Measurements from ENCODE around the gene CLCN1.
A peak's percentile ranks its signal among the peaks of the same experiment; 100 is the strongest.

Gene CLCN1

DNA sequence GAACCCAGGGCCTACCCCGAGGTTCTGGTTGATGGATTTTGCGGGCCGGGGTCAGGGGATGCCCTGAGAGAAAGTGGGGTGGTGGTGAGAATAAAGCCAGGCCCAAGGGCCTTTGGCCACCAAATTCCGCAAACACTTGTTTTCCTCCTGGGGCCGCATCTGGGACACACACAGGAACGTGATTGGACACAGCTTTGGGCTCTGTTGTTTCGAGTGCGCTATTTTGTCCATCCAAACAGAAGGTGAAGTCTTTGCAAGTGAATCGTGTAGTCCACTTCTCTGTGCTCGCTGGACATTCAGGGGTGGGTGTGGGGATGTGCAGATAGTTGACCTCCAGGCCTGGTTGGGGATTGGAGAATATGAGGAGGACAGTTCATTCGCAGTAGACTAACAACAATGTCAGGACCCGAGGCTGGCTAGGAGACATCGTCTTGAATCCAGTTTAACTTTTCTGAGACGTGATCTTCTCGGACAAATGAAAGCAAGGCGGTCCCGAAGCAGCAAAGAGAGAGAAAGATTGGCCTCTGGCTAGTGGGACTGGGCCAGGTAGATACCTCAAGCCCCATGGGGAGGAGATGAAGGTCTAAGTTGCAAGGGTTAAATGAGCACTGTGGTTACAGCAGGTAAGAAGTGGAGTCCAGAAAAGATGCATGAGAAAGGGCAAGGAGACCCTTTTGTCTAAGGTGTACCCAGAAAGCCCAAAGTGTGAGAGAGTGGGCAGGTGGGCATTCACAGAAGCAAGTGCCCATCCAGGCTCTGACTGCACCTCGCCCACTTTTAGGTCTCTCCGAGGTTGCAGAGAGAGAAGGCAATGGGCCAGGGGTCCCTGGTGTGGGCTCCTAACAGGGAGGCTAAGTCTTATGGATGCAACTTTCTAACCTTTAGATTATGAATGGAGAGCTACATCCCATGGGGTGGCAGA is 47.4 kb downstream of the CLCN1 start:
- DNase-seq (ENCODE audit: low read depth, low spot score), result no peak

DNA sequence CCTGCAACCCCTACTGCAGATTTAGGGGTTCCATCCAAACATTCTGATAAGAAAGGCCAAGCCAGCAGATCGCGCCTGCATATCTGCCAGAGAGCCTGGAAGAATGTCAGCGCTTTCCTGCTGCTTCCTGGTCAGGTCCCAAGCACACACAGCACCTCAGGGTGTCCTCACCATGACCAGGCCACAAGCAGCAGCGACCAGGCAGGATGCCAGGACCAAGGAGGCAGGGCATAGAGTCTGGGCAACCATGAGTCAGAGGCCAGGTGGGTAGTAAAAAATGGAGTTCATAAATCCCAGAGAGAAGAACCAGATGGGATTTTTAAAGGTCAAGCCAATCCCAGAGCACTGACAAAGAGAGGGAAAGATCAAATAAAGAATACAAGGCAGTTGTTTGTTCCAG is 52.1 kb downstream of the CLCN1 start:
- DNase-seq (ENCODE audit: low read depth, low spot score), result no peak

DNA sequence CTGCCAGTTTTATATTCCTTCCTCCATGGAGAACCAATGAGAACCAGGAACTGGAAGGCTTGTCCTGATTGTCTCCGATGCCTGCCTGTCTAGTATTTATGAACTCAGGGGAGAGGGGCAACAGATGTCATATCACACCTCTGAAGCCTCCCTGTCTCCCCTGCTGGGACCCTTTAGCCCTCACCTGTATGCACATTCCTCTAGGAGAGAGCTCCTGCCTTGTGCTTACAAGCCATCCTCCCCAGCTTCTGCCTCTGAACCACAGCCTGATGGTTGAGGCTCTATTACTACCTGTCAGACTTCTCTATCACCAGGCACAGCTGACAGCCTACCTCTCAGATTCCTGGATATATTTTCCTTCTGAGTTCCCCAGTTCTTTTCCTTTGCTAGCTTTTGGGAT is 52.5 kb downstream of the CLCN1 start:
- DNase-seq (ENCODE audit: low read depth, low spot score), result no peak

DNA sequence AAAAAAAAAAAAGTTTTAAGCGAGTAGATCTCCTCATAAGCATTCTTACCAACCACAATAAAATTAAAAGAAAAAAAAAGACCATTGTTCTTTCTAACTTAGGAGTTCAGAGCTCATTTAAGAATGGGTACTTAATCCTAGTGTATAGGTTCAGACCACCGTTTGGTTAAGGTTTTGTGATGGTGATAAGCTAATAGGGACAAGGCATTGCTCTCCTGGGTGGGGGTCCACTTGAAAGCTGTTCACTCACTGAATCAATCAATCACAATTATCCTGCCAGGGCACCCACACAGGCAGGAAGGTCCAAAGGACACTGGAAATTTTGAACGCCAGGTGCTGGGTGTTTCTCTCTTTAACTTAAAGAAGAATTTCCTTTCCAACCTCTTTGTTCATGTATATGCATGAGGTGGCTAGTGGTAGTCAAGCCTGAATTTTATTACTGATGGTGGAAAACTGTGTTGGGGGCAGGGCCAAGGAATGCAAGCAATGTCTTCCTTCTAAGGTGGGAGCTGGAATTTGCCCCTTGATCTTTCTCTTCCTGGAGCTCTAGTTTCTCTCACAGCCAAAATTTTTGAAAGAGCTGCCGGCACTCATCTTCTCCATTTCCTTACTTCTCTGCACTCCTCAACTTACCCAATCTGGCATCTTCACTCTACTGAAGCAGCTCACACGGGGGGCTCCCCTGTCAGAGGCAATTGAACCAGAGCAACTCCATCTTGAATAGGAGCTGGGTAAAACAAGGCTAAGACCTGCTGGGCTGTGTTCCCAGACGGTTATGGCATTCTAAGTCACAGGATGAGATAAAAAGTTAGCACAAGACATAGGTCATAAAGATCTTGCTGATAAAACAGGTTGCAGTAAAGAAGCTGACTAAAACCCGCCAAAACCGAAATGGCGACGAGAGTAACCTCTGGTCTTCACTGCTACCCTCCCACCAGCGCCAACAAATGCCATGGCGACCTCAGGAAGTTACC is 54.1 kb downstream of the CLCN1 start:
- DNase-seq (ENCODE audit: low read depth, low spot score), result no peak

DNA sequence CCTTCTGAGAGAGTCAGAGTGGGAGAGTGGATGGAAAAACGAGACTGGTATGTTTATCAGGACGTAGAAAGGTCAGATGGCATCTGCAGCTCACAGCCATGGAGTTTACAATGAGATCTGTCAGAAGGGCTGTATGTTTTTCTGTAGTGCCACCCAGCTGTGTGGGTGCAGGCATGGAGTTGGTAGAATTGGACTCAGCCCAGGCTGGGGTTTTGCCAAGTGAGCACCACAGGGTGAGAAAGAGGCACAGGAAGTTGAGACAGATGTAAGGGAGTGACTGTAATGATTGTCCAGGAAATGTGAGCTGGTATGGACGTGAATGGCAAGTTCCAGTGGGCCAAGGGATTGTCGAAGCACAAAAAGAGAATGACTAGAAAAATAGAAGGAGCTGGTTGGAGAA is 56.2 kb downstream of the CLCN1 start:
- DNase-seq (ENCODE audit: low read depth, low spot score), result no peak

DNA sequence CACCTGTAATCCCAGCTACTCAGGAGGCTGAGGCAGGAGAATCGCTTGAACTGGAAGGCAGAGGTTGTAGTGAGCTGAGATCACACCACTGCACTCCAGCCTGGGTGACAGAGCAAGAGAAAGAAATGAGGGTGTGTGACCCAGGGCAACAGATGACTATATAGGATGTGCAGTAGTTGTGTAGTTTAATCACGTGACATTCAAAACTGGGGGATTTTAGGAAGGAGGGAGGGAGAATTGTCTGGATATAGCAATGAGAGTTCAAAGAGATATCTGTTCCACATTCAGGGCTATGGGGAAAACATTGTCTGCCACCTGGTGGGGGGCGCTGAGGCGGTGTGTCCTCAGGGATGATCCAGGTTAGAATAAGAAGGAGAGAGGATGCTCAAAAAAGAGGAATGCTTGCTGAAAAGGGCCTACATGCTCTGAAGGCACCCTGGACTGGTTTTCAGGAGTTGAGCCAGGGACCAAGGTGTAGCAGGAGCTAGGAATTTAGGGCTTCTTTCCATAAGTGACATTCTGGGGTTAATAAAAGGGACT is 57.4 kb downstream of the CLCN1 start:
- DNase-seq (ENCODE audit: low read depth, low spot score), result no peak

DNA sequence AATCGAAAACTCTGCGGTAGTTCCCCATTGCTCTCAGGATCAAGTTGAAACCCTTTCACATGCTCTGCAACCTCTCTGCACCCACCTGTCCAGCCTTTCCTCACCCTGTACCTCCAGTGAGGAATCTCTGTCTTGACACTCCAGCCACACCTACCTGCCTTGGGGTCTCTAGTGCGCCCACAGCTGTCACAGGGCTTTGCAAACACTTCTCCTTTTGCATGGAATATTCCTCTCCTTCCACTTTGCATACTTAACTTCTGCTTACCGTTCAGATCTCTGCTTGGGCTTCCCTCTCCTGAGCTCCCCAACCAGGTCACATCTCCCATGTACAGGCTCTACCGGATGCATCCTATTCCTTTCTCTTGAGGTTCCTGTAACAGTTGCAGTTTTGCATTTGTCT is 58.6 kb downstream of the CLCN1 start:
- no peak for DNase-seq (ENCODE audit: low read depth, low spot score)

DNA sequence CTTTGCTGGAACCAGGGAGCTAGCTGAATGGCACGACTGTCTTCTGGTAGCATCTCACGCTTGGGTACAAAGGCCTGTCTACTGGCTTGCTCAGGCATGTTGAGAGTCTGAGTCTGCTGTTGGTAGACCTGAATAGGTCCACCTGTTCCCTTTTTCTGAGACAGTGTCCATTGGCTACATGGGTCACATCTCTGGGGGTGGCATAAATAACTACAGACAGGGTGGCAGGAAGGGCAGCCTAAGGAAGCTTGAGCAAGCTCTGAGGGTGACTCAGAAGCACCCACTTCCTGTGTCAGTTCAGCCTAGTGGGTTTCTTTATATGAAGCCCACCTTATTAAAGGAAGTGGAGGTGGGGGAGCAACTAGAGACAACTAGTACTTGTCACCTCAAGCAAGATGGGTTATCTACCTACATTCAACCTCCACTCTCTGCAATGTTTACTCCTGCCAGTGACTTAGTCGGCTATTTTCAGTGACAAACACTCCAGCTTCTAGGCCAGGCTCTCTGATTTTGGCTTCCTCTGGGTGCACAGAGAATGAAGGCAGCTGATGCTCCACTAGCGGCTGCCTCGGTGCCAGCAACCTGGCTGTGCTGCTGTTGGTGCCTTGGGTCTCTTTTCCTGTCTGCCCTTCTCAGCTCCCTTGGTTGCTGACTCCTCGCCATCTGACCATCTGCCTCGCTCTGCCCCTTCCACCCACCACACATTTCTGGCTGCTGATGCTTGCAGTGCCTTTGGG is 59.6 kb downstream of the CLCN1 start:
- no peak for DNase-seq (ENCODE audit: low read depth, low spot score)

DNA sequence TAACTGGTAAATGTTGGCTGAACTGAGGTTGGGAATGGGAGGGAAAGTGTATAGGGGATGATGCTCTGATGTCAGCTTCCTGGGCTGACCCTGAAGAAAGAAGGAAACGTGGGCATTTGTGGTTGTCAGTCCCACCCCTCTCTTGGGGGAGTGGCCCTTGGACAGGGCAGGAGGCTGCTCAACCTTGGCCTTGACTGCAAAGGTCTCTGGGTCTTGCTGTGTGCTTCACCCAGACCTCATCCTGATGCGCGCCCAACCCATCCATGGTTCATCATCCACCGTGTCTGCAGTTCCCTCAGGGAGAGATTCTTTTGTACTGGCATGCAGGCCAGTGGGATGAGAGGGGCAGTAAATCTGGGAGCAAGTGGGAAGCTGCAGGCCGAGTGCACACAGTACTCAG is 60.5 kb downstream of the CLCN1 start:
- no peak for DNase-seq (ENCODE audit: low read depth, low spot score)

DNA sequence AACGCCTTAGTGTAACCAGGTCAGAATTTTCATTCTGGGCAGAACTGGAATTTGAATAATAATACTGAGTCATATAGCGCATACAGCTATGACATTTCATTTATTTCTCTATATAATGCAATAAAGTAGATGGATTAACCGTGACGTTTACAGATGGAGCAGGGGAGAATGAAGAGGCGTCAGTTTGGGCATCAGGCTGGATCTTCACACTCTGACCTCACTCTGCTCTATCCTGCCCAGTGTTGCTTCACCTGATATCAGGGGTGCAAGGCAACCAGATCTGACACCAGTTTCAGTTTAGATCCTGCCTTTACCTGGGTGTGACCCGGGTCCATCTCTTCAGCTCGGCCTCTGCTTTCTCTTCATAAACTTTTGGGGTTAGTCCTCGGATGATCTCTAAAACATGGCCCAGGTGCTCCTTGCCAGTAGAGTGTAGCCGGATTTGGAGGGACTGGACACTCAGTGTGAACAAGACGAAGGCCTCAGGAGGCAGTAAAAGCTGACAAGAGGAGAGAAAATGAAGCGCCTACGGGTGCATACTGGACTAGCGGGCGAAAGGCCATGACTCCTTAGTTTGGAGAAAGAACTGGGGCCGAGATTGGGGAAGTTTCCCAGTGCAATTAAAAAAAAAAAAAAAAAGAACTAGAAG is 63.8 kb downstream of the CLCN1 start:
- no peak for DNase-seq (ENCODE audit: low read depth, low spot score)

DNA sequence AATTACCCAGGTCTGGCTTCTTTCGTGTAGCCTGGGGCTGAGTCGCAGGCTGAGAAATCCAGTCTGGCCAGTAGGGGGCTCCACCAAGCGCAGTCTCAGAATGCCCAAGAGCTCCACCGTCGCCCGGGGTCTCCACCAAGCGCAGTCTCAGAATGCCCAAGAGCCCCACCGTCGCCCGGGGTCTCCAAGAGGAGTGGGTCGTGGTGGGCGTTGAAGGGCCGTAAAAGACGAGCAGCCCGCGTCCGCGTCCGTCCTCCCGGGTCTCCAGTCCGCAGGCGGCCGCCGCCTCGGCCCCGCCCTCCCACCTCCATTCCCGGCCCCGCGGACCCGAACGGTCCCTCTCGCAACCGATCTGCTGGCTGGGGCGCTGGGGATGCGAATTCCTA is 64.3 kb downstream of the CLCN1 start:
- no peak for DNase-seq (ENCODE audit: low read depth, low spot score)

DNA sequence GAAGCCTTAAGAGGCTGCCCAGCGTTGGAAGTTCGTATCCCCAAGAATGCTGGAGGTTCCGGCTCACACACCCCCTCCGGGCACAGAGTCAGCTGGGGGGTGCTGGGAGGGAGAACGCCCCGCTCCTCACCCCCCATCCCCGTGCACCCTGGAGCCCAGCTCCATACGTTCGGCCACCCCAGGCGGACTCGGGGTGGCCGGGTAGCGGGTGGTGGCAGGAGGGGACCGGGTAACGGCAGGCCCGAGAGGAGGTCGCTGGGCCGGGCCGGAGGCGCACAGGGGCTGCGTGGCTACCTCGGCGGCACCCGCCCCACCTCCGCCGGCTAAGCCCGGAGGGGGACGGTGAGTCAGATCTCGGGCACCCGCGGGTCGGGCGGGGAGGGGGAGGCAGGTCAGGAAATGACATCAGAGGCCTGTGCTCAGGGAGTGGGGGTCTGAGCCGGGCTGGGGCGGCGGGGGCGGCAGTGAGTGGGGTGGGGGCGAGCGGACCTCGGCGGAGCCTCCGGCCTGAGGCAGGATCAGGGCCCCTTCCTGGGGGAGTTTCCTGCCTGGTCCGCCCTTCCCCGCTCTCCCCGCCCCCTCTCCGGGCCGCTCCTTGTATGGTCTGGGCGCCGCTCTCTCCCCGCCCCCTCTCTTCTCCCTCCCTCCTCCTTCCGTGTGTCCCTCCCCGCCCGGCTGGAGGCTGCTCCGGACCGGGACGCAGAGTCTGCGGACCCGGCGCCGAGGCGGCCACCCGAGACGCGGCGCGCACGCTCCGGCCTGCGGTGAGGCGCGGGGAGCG is 64.9 kb downstream of the CLCN1 start, which contains the start of gene ZYX:
Gene ZYX, plus strand, starts transcription at position 700 of the 781 bp plus-strand sequence. CDS start 227 bp downstream, outside the sequence.
- peak; percentile 71 for DNase-seq (ENCODE audit: low read depth, low spot score)

DNA sequence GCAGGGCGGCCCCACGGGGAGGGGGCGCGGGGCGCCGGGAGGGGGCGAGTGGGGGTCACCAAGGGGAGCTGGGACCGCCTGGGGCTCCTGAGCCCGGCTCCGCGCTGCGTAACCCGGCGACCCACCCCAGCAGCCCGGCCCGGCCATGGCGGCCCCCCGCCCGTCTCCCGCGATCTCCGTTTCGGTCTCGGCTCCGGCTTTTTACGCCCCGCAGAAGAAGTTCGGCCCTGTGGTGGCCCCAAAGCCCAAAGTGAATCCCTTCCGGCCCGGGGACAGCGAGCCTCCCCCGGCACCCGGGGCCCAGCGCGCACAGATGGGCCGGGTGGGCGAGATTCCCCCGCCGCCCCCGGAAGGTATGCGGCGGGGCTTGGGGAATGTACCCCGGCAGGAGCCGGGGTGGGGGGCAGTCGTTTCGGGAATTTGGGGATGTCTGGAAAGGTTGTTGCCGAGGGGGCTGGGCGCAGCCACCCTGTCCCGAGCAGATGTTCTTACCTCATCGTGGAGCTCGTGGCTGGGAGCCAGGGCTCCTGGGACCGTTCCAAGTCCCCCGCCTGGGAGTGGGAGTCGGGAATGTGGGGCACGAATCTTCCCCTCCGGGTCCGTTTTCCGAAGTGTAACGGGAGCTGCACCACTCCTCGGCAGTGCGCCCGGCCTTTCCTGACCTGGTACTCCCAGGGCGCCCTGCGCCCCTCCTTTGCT is 65.7 kb downstream of the CLCN1 start:
- no peak for DNase-seq (ENCODE audit: low read depth, low spot score)

DNA sequence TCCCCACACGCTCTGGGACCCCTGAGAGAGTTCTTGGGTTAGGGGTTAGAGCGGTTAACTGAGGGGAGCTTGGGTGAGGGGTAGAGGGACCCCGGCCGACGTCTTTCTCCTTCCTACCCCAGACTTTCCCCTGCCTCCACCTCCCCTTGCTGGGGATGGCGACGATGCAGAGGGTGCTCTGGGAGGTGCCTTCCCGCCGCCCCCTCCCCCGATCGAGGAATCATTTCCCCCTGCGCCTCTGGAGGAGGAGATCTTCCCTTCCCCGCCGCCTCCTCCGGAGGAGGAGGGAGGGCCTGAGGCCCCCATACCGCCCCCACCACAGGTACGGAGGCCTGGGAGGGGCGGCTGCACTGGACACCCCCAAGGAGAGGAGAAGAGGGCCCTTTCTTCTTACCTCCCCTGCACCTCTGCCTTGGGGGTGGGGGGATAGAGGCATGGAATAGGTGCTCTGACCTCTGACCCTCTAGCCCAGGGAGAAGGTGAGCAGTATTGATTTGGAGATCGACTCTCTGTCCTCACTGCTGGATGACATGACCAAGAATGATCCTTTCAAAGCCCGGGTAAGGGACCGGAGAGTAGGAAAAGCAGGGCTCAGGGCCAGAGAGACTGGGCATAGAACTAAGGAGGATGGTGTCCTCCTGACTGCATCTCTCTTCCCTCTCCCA is 66.3 kb downstream of the CLCN1 start:
- no peak for DNase-seq (ENCODE audit: low read depth, low spot score)

DNA sequence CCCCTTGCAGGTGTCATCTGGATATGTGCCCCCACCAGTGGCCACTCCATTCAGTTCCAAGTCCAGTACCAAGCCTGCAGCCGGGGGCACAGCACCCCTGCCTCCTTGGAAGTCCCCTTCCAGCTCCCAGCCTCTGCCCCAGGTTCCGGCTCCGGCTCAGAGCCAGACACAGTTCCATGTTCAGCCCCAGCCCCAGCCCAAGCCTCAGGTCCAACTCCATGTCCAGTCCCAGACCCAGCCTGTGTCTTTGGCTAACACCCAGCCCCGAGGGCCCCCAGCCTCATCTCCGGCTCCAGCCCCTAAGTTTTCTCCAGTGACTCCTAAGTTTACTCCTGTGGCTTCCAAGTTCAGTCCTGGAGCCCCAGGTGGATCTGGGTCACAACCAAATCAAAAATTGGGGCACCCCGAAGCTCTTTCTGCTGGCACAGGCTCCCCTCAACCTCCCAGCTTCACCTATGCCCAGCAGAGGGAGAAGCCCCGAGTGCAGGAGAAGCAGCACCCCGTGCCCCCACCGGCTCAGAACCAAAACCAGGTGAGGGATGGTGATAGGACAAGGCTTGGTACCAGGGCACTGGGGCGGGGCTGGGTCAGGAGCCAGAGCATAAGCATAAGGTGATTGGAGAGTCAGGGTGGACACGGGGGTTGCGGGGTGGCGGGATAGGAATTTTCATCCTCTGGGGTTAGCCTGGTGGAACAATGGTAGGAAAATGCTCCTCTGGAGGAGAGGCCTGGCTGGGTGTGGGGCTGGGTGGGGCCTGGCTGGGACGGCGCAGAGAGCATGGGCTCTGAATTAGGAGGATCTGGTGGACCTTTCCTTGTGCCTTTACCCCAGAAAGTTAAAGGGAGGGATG is 67.1 kb downstream of the CLCN1 start:
- no peak for DNase-seq (ENCODE audit: low read depth, low spot score)

DNA sequence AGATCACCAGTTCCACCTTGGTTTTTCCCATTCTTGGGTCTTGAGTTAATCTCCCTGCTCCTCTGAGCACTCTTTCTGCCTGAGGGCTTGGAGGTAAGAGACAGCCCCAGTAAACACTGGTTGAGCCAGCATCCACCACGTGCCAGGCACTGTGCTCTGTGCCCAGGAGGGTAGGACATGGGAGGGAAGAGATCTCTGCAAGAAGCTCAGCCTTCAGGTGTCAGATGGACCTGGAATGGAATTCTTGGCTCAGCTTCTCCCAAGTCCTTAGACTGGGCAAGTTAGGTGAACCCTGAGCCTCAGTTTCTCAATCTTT is 67.7 kb downstream of the CLCN1 start:
- no peak for DNase-seq (ENCODE audit: low read depth, low spot score)

DNA sequence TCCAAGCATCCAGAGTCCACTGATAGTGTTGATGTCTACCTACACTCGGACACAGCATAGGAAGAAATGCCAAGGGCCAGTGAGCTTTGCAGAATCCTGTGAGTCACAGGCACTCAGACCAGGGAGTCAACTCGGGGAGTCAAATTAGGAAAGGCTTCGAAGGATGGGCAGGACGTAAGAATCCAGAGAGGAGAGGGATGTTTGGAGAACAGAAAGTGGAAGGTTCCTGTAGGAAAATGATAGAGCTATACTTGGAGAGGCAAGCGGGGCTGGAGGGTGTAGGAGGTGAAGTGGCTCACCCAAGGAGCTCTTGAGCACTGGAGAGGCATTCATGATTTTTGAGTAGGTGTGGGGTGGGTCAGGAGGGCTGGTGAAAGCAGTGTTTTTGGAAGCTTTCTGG is 68.2 kb downstream of the CLCN1 start:
- DNase-seq (ENCODE audit: low read depth, low spot score), result no peak

All from brain pericyte (primary cell).